CD4-positive, alpha-beta T cell treated with Interleukin-17A for 4 hours (primary cell): Measurements from ENCODE around the gene HCAR1.
"Not testable (repeated sequence)": the region's sequence is repeated elsewhere in the genome, so short reads cannot be mapped to it uniquely, and the experiment has no call there.

ENCODE experiments used
- DNase-seq: peaks from one replicate; pipeline ENCODE4 v3.0.0-alpha.2; 2020; ENCODE audit warnings: mixed read lengths

Gene HCAR1

DNA sequence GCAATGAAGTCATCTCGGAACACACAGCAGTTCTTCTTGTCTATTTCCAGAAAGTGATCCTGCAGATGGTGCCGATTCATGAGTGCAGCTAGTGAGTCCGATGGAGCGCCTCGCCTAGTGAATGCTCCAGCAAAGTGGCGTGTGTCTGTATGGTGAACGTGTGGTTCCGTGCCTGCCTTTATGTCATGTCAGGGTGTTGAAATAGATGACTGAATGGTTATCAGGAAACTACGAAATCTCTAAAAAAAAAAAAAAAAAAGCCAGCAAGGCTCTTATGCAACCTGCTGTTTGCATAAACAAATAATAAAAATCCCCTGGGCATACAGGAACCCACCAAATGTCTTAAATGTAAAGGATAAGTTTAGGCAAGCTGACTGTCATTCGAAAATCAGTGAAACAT, 14.0 kb downstream of the HCAR1 start, which contains the start of gene HCAR3:
Gene HCAR3 (minus strand): TSS at position 154 of the 400 bp plus-strand sequence. CDS start 74 bp downstream, at position 80.
- not testable (repeated sequence) for DNase-seq

DNA sequence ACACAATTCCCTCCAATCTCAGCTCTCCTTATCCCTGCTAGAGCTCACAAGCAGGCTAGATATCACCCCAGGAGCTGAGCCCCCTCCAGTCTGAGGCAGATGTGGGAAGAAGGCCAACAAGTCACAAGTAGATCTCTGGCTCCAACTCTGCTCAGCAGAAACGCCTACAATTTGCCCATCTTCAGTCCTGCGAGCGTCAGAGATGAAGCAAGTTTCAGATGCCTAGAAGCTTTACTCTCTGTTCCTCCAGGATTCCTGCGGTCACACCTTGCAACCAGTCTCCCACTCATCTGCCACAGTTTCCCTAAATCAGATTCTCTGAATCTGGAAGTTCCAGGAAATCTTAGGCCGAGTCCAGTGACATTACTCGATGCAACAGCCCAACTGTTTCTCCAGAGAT, 15.4 kb downstream of the HCAR1 start:
- not testable (repeated sequence) for DNase-seq

DNA sequence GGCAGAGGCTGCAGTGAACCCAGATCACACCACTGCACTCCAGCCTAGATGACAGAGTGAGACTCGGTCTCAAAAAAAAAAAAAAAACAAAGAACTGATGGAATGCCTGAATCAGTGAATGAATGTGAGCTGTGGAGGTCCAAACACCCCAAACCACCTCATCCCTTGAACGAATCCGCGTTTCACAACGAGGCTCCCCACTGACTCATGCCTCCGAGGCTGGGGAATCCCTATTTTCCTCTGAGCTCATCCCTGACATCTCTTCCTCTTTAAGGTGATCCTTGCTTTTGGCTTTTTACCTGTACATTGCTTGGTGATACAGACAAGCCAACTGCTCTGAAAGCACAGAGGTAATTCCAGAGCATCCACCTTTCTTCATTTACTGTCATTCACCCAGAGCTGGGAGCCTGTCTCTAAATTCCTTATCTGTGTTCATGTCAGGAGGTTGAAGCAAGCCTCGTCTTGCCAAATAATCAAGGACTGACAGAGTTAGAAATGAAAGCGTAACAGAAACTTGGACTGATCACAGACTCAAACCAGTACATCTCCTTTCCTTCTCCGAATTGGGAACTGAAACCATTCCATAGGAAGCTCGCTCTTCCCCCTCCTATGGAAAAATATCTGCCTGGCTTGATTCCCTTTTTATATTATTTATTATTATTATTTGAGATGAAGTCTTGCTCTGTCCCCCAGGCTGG, 17.0 kb downstream of the HCAR1 start:
- not testable (repeated sequence) for DNase-seq

DNA sequence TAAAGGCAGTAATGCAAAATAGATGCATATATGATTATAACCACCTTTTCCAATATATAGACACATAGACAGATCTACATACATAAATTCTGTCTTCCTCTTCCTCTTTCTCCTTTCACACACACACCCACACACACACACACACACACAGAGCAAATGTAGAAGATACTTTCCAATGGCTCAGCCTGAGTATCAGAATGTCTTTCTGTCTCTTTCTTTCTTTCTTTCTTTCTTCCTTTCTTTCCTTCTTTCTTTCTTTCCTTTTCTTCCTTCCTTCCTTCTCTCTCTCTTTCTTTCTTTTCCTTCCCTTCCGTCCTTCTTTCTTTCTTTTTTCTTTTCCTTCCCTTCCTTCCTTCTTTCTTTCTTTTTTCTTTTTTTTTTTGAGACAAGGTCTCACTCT, 19.4 kb downstream of the HCAR1 start:
- not testable (repeated sequence) for DNase-seq

DNA sequence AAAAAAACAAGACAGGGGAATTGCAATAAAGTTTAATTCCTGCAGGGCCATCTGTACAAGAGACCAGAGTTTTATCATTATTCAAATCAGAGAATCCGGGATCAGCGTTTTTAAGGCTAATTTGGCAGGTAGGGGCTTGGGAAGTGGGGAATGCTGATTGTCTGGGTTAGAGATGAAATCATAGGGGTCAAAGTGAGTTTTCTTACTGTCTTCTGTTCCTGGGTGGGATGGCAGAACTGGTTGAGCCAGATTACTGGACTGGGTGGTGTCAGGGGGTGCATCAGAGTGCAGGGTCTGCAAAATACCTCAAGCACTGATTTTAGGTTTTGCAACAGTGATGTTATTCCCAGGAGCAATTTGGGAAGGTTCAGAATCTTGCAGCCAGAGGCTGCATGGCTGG, 20.3 kb downstream of the HCAR1 start:
- not testable (repeated sequence) for DNase-seq

DNA sequence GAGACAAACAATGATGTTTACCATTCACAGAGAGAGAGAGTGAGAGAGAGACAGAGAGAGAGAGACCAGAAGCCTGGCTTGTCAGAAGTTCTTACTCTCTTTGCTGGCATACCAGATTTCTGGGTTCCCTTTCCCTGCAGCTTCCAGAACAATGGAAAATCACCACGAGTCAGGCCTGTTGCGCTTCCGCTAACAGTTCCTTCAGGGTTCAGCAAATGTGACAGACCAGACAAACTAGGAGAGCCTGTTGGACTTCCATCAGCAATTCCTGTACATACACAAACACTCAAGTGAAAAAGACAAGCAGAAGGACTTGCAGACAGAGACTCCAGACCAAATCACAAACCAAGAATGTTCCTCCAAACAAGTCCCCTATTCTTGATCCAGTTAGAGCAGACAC, 21.4 kb downstream of the HCAR1 start:
- DNase-seq = not testable (repeated sequence)

DNA sequence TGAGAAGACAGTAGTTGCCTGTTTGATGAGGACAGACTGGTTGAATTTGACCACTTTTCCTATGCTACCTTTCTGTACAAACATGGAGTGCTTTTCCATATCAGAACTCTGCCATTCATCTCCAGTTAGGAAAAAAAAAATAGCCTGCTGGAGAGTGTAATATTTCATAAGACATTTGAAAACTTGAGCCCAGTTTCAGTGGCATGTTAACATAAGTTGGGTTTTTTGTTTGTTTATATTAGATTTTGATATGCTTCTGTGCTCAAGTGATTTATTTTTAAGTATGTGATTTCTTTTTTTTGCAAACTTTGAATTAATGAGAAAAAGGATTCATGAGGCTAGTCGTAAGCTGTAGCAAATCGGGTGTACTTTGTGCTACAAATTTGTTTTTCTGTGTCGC, 26.8 kb downstream of the HCAR1 start:
- DNase-seq = not testable (repeated sequence)

DNA sequence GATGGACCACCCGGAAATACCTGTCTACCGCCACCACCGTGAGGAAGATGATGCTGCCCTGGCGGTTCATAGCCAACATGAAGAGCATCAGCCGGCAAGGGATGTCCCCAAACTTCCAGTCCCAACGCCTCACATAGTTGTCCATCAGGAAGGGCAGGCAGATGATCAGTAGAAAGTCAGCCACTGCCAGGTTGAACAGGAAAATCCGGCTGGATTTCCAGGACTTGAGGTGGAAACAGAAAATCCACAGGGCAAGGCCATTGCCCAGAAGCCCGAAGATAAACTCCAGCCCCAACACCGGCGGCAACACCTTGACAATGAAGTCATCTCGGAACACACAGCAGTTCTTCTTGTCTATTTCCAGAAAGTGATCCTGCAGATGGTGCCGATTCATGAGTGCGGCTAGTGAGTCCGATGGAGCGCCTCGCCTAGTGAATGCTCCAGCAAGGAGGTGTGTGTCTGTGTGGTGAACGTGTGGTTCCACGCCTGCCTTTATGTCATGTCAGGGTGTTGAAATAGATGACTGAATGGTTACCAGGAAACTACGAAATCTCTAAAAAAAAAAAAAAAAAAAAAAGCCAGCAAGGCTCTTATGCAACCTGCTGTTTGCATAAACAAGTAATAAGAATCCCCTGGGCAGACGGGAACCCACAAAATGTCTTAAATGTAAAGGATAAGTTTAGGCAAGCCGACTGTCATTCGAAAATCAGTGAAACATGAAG, 27.6 kb downstream of the HCAR1 start, which contains the start of gene HCAR2:
Gene HCAR2 (minus strand): TSS at position 468 of the 722 bp plus-strand sequence. CDS start 74 bp downstream, at position 394.
- not testable (repeated sequence) for DNase-seq

DNA sequence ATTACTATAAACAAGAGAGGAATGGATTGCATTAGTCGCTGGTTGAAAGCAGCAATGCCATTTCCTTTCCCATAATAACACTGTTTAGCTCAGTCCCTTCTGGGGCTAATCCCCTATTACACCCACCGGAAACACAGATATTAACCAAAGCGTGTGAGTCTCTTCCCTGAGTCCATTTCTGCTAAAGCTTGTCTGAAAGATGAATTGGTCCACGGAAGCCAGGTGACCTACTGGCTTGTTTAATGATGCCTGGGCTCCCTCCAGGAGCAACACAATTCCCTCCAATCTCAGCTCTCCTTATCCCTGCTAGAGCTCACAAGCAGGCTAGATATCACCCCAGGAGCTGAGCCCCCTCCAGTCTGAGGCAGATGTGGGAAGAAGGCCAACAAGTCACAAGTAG, 29.2 kb downstream of the HCAR1 start:
- not testable (repeated sequence) for DNase-seq

DNA sequence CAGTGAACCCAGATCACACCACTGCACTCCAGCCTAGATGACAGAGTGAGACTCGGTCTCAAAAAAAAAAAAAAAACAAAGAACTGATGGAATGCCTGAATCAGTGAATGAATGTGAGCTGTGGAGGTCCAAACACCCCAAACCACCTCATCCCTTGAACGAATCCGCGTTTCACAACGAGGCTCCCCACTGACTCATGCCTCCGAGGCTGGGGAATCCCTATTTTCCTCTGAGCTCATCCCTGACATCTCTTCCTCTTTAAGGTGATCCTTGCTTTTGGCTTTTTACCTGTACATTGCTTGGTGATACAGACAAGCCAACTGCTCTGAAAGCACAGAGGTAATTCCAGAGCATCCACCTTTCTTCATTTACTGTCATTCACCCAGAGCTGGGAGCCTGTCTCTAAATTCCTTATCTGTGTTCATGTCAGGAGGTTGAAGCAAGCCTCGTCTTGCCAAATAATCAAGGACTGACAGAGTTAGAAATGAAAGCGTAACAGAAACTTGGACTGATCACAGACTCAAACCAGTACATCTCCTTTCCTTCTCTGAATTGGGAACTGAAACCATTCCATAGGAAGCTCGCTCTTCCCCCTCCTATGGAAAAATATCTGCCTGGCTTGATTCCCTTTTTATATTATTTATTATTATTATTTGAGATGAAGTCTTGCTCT, 30.5 kb downstream of the HCAR1 start:
- DNase-seq = not testable (repeated sequence)

DNA sequence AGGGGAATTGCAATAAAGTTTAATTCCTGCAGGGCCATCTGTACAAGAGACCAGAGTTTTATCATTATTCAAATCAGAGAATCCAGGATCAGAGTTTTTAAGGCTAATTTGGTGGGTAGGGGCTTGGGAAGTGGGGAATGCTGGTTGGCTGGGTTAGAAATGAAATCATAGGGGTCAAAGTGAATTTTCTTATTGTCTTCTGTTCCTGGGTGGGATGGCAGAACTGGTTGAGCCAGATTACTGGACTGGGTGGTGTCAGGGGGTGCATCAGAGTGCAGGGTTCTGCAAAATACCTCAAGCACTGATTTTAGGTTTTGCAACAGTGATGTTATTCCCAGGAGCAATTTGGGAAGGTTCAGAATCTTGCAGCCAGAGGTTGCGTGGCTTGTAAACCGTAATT, 33.7 kb downstream of the HCAR1 start:
- not testable (repeated sequence) for DNase-seq

DNA sequence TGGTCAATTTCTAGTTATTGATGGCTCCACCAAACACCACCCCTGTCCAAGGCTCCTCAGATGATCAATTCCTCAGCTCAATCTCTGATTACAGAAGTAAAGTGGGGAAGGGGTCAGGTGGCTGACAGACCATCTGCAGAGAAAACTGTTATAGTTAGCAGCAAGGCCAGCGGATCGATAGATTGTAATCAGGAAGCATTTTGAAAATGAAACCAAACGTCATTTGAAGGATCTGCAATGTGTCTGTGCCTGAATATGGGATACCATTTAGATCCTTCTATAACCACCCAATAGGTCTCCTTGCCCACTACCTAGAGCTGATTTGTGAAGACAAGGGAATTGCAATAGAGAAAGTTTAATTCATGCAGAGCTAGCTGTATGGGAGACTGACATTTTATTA, 39.1 kb downstream of the HCAR1 start:
- no peak for DNase-seq

DNA sequence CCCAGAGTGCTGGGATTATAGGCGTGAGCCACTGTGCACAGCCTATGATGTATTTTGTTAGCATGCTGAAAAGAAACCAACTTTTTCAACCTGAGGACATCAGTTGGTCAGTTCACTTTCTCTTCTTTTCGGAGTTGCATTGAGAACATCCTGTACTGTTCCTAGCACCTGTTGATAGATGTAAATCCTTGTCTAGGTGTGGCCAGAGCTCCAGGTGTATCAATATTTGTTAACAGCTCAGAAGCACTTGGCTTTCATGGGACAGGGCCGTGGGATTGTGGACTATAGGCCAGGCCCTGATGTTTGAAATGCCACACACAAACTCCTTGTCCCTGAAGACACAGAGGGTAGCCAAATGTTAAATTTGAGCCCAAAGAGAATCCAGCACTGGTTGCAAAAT, 42.4 kb downstream of the HCAR1 start:
- no peak for DNase-seq

DNA sequence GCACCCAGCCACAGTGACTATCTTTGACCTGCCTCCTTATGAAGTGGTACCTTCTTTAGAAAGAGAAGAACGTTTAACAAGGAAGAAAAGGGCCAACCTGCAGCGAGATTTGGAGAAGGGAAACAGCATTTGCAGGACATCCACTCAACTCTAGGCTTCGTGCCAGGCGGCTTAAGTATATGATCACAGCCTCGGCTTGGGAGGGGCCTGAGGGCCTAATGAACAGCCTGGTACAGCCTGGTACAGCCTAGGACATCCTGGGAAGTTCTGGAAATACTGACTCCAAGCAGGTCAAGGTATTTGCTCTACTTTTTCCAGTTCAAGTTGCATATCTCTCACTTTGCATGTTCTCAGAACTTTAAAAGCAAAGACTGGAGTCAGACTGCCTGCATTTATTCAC, 43.6 kb downstream of the HCAR1 start:
- no peak for DNase-seq

DNA sequence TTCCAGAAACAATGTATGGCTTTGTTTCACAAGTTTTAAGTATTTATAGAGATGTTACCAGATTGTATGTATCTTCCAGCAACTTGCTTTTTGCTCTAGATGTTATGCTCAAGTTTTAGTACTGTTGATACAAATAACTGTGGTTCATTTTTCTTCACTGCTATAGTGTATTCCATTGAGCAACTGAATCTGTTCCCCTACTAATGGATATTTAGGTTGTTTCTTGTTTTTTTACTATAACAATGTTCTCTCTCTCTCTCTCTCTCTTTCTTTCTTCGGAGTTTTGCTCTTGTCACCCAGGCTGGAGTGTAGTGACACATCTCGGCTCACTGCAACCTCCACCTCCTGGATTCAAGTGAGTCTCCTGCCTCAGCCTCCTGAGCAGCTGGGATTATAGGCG, 44.1 kb downstream of the HCAR1 start:
- DNase-seq = no peak

DNA sequence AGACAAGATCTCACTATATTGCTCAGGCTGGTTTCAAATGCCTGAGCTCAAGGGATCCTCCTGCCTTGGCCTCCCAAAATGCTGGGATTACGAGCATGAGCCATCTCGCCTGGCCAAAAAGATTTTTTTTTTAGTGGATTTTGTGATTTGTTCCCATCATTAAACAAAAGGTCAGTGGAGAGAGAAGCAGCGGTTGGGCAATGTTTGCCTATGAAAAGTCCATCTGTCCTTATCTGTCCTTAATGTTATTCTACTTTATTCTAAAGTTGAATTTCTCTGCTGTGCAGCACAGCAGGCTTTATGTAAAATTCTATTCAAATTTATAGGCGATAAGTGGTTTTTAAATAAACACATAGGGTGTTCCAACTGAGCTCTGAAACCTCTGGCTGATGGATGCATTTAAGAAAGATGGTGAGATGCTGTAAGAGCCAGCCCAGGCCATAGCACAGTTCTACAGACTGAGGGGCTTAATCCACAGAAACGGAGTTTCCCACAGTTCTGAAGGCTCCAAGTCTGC, 46.3 kb downstream of the HCAR1 start:
- DNase-seq = no peak

DNA sequence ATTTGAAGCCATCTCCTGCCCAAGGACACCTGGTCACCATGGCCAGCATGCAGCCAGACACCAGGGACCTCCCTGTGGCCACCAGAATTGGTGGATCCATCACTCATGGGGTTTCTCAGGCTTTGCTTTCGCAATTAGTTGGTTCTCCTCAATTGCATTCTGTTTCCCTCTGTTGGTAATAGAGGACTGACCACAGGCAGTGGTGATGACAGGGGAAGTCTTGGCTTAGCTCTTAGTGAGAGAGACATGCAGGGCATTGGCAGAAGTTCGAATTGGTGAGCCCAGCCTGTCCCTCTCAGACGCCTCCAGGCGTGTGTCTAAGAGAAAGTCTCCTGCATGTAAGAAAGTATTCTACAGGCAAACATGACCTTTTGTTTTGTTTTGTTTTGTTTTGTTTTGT, 48.8 kb downstream of the HCAR1 start:
- no peak for DNase-seq

DNA sequence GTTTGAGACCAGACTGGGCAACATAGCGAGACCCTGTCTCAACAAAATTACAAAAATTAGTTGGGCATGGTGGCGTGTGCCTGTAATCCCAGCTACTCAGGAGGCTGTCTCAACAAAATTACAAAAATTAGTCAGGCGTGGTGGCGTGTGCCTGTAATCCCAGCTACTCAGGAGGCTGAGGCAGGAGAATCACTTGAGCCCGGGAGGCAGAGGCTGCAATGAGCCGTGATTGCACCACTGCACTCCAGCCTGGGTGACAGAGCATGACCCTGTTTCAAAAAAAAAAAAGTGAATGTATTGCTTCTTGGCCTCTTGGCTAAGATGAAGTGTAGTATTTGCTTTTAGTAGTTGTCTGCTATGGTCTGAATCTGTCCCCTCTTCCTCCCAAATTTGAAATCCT, 49.7 kb downstream of the HCAR1 start:
- DNase-seq = not testable (repeated sequence)

DNA sequence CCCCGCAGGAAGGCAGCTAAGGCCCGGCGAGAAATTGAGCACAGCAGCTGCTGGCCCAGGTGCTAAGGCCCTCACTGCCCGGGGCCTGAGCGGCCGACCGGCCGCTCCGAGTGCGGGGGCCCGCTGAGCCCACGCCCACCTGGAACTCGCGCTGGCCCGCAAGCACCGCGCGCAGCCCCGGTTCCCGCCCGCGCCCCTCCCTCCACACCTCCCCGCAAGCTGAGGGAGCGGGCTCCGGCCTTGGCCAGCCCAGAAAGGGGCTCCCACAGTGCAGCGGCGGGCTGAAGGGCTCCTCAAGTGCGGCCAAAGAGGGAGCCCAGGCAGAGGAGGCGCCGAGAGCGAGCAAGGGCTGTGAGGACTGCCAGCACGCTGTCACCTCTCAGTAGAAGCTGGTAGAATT, 53.9 kb downstream of the HCAR1 start:
- DNase-seq = not testable (repeated sequence)
